H9 (cell line): Measurements from ENCODE around the gene NEMP1. TPM values are rescaled to one million over a fixed set of nuclear protein-coding genes. Genes with fewer than 3 reads are reported as not detected.
"Not testable (repeated sequence)": the region's sequence is repeated elsewhere in the genome, so short reads cannot be mapped to it uniquely, and the experiment has no call there.

Experiments
- DNase-seq: peaks from one replicate; pipeline ENCODE4 v3.0.0-alpha.2; 2017
- H2AFZ ChIP-seq: one replicate; pipeline ENCODE4 v1.6.1; 2013; ENCODE audit warnings: mild to moderate bottlenecking, low read length, control low read depth, moderate library complexity
- H2AK5ac ChIP-seq: 2 replicates; pipeline ENCODE4 v1.6.1; 2013; ENCODE audit warnings: low read length, control low read depth, mixed read lengths; ENCODE audit not compliant: insufficient read length
- H2BK120ac ChIP-seq: one replicate; pipeline ENCODE4 v1.6.1; 2013; ENCODE audit warnings: low read depth, mild to moderate bottlenecking, low read length, control low read depth, inconsistent platforms; ENCODE audit not compliant: poor library complexity, severe bottlenecking
- H2BK12ac ChIP-seq: 2 replicates; pipeline ENCODE4 v1.6.1; 2013; ENCODE audit warnings: low read length, control low read depth, mixed read lengths, low read depth; ENCODE audit not compliant: insufficient read length
- H2BK15ac ChIP-seq: 2 replicates; pipeline ENCODE4 v1.6.1; 2013; ENCODE audit warnings: low read depth, low read length, control low read depth
- H2BK20ac ChIP-seq: one replicate; pipeline ENCODE4 v1.6.1; 2013; ENCODE audit warnings: low read depth, mild to moderate bottlenecking, low read length, control low read depth, inconsistent platforms; ENCODE audit not compliant: poor library complexity, severe bottlenecking
- H2BK5ac ChIP-seq: 2 replicates; pipeline ENCODE4 v1.6.1; 2013; ENCODE audit warnings: low read length, control low read depth, mixed read lengths; ENCODE audit not compliant: insufficient read length
- H3K14ac ChIP-seq: 2 replicates; pipeline ENCODE4 v1.6.1; 2013; ENCODE audit warnings: low read length, control low read depth; ENCODE audit not compliant: insufficient read depth
- H3K18ac ChIP-seq: 2 replicates; pipeline ENCODE4 v1.6.1; 2013; ENCODE audit warnings: low read depth, mild to moderate bottlenecking, mixed read lengths, low read length, control low read depth; ENCODE audit not compliant: insufficient read length
- H3K23ac ChIP-seq: 2 replicates; pipeline ENCODE4 v1.6.1; 2013; ENCODE audit warnings: low read length, control low read depth, mixed read lengths, low read depth; ENCODE audit not compliant: insufficient read length
- H3K23me2 ChIP-seq: 2 replicates; pipeline ENCODE4 v1.6.1; 2013; ENCODE audit warnings: low read depth, mild to moderate bottlenecking, mixed read lengths, low read length, control low read depth; ENCODE audit not compliant: insufficient read length, poor library complexity, severe bottlenecking
- H3K27ac ChIP-seq: 2 replicates; pipeline ENCODE4 v1.5.1; 2013; ENCODE audit warnings: low read length, control low read depth, mixed read lengths, low read depth; ENCODE audit not compliant: insufficient read length
- H3K27me3 ChIP-seq: 2 replicates; pipeline ENCODE4 v1.6.1; 2013; ENCODE audit warnings: low read length, control low read depth, inconsistent platforms; ENCODE audit not compliant: insufficient read depth
- H3K4ac ChIP-seq: 2 replicates; pipeline ENCODE4 v1.6.1; 2013; ENCODE audit warnings: low read depth, mild to moderate bottlenecking, control low read depth, inconsistent platforms, low read length, moderate library complexity
- H3K4me1 ChIP-seq: 2 replicates; pipeline ENCODE4 v1.6.1; 2013; ENCODE audit warnings: low read length, control low read depth, inconsistent platforms; ENCODE audit not compliant: insufficient read depth
- H3K4me2 ChIP-seq: 2 replicates; pipeline ENCODE4 v1.6.1; 2013; ENCODE audit warnings: low read length, control low read depth, mixed read lengths; ENCODE audit not compliant: insufficient read length, insufficient read depth
- H3K56ac ChIP-seq: 2 replicates; pipeline ENCODE4 v1.6.1; 2013; ENCODE audit warnings: low read depth, mild to moderate bottlenecking, mixed read lengths, low read length, control low read depth; ENCODE audit not compliant: insufficient read length
- H3K79me1 ChIP-seq: 2 replicates; pipeline ENCODE4 v1.6.1; 2013; ENCODE audit warnings: low read depth, mild to moderate bottlenecking, moderate library complexity, low read length, control low read depth, inconsistent platforms; ENCODE audit not compliant: insufficient read depth, poor library complexity, severe bottlenecking
- H3K79me2 ChIP-seq: 2 replicates; pipeline ENCODE4 v1.6.1; 2013; ENCODE audit warnings: low read length, control low read depth, inconsistent platforms; ENCODE audit not compliant: insufficient read depth
- H3K9ac ChIP-seq: 2 replicates; pipeline ENCODE4 v1.6.1; 2013; ENCODE audit warnings: low read length, control low read depth, mixed read lengths; ENCODE audit not compliant: insufficient read length; ENCODE audit errors: extremely low read depth
- H3K9me3 ChIP-seq: one replicate; pipeline ENCODE4 v1.6.1; 2013; ENCODE audit warnings: low read depth, low read length, inconsistent platforms; ENCODE audit not compliant: control insufficient read depth
- H3T11ph ChIP-seq: one replicate; pipeline ENCODE4 v1.6.1; 2013; ENCODE audit warnings: mild to moderate bottlenecking, low read length, control low read depth, inconsistent platforms
- H4K20me1 ChIP-seq: one replicate; pipeline ENCODE4 v1.6.1; 2013; ENCODE audit not compliant: control insufficient read depth, insufficient read length, insufficient read depth
- H4K5ac ChIP-seq: 2 replicates; pipeline ENCODE4 v1.6.1; 2013; ENCODE audit warnings: low read depth, mild to moderate bottlenecking, mixed read lengths, low read length, control low read depth; ENCODE audit not compliant: insufficient read length
- H4K8ac ChIP-seq: replicated peaks from 2 replicates; pipeline ENCODE4 v1.6.1; 2013; ENCODE audit warnings: low read length, control low read depth, mixed read lengths, low read depth; ENCODE audit not compliant: insufficient read length
- H4K91ac ChIP-seq: 2 replicates; pipeline ENCODE4 v1.6.1; 2013; ENCODE audit warnings: low read depth, mild to moderate bottlenecking, moderate library complexity, mixed read lengths, low read length, control low read depth; ENCODE audit not compliant: insufficient read length
- H3K27ac Mint-ChIP-seq, 3 experiments: 2 replicates in 2 of 3; 3 replicates in 1 of 3; pipeline ENCODE4 v1.8.0; 2020 to 2021; ENCODE audit warnings: mixed read lengths in 3 of 3, mild to moderate bottlenecking in 1 of 3, moderate library complexity in 1 of 3
- H3K27me3 Mint-ChIP-seq: 2 replicates; pipeline ENCODE4 v1.8.0; 2021; ENCODE audit warnings: low read depth, mild to moderate bottlenecking, moderate library complexity, mixed read lengths
- H3K36me3 Mint-ChIP-seq, 3 experiments: 2 replicates in 2 of 3; 3 replicates in 1 of 3; pipeline ENCODE4 v1.8.0; 2020 to 2021; ENCODE audit warnings: low read depth in 3 of 3, mixed read lengths in 3 of 3; ENCODE audit not compliant: insufficient read depth in 1 of 3
- H3K4me1 Mint-ChIP-seq, 2 experiments: 2 replicates each; pipeline ENCODE4 v1.8.0; 2020; ENCODE audit warnings: mixed read lengths in 2 of 2
- H3K4me3 Mint-ChIP-seq, 2 experiments: 2 replicates in 1 of 2; 3 replicates in 1 of 2; pipeline ENCODE4 v1.8.0; 2020 to 2021; ENCODE audit warnings: mild to moderate bottlenecking in 2 of 2, mixed read lengths in 2 of 2, moderate library complexity in 1 of 2
- H3K9me3 Mint-ChIP-seq, 2 experiments: 2 replicates in 1 of 2; 3 replicates in 1 of 2; pipeline ENCODE4 v1.8.0; 2020; ENCODE audit warnings: mild to moderate bottlenecking in 2 of 2, mixed read lengths in 2 of 2, moderate library complexity in 1 of 2
- CTCF ChIP-seq: fragments of 200-600 bp; sonication (generic); conservative IDR thresholded peaks from 3 replicates; pipeline ENCODE4 v1.8.0; 2021; ENCODE audit warnings: antibody characterized with exemption, mild to moderate bottlenecking
- WGBS: extraction: QIAGEN DNeasy Blood & Tissue Kit; methylation state at CpG from one replicate; pipeline ENCODE4 v1.1.7; 2013; ENCODE audit warnings: missing lambda C conversion rate, low lambda C conversion rate, mixed read lengths; ENCODE audit not compliant: insufficient read length; ENCODE audit errors: extremely low coverage; 5-methylcytosine and 5-hydroxymethylcytosine counted together
- total RNA-seq: library from RNA; stranded (reverse); gene quantifications from 2 replicates; pipeline ENCODE4 v1.2.1, GENCODE V29; 2021

Gene NEMP1
- total RNA-seq, 1 experiment from 2014 or later: 50.1 TPM

DNA sequence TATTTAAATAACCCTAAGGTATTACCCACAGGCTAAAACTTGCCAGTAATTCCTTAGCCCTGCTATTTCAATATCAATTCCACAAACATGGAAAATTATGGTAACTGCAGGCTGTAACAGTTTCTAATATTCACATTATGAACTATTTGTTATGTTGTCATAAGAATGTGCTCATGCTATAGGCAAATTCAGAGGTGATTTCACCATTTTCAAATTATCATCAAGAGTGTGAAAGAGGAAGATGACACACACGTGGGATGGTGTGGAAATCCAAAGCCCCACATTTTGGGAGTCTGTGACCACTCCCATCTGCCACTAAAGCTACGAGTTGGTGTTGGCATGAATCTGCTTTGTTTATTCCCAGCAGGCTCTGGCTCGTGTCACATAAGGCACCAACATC lies 22.8 kb downstream of the NEMP1 start:
- H4K8ac ChIP-seq: no peak overlapping the region
- no peak overlapping the region for H2BK120ac ChIP-seq
- no peak overlapping the region for H2BK12ac ChIP-seq
- H3K4me2 ChIP-seq: no peak overlapping the region
- H3K27ac ChIP-seq: no peak overlapping the region
- no peak overlapping the region for H2BK15ac ChIP-seq
- no peaks in the 10 kb centered on the region for H3K23me2 ChIP-seq
- H3K4me1 Mint-ChIP-seq: no peaks in the 10 kb centered on the region
- no peak overlapping the region for H3T11ph ChIP-seq
- H3K4ac ChIP-seq: no peak overlapping the region
- no peaks in the 10 kb centered on the region for H4K20me1 ChIP-seq
- H3K4me3 Mint-ChIP-seq: no peak overlapping the region
- H2BK20ac ChIP-seq: no peak overlapping the region
- no peaks in the 10 kb centered on the region for H3K27me3 Mint-ChIP-seq
- H2AFZ ChIP-seq: no peak overlapping the region
- no peak overlapping the region for H2AK5ac ChIP-seq
- H3K4me1 ChIP-seq: no peaks in the 10 kb centered on the region
- H3K9me3 ChIP-seq: no peaks in the 10 kb centered on the region
- H3K23ac ChIP-seq: no peak overlapping the region
- TF ChIP-seq CTCF: no peak
- no peak overlapping the region for H3K56ac ChIP-seq
- H3K27ac Mint-ChIP-seq: no peak overlapping the region
- no peak for DNase-seq
- H3K36me3 Mint-ChIP-seq: peaks cover 32 to 61% (median 56%) of the 10 kb centered on the region in 3 experiments; a peak in 6 of 7 replicates
- H3K27me3 ChIP-seq: no peaks in the 10 kb centered on the region
- no peak overlapping the region for H3K18ac ChIP-seq
- no peaks in the 10 kb centered on the region for H3K9me3 Mint-ChIP-seq
- no peak overlapping the region for H4K91ac ChIP-seq
- H2BK5ac ChIP-seq: no peak overlapping the region
- H3K14ac ChIP-seq: no peak overlapping the region
- H4K5ac ChIP-seq: no peak overlapping the region
- H3K9ac ChIP-seq: no peak overlapping the region
- H3K79me1 ChIP-seq: no peaks in the 10 kb centered on the region
- H3K79me2 ChIP-seq: no peaks in the 10 kb centered on the region
- no CpG with 5 or more reads among the region's 3 CpGs for WGBS

- not testable (repeated sequence) for H3K18ac ChIP-seq
These were observed 24.7 kb downstream of the NEMP1 start for GRCh38 chr12:57053901-57054300.

More at GRCh38 chr12:57053901-57054300, 24.7 kb downstream of the NEMP1 start:
- H4K20me1 ChIP-seq, H2BK5ac ChIP-seq, H3K9ac ChIP-seq, H3T11ph ChIP-seq, H2AK5ac ChIP-seq, H3K9me3 ChIP-seq, H4K8ac ChIP-seq, H3K4me2 ChIP-seq, H4K91ac ChIP-seq, H3K56ac ChIP-seq, H3K23ac ChIP-seq, H3K4me1 ChIP-seq, H3K9me3 Mint-ChIP-seq, H3K4ac ChIP-seq, H2BK12ac ChIP-seq, H2AFZ ChIP-seq, H2BK20ac ChIP-seq, H3K23me2 ChIP-seq, H3K27me3 Mint-ChIP-seq, H3K79me1 ChIP-seq, H2BK15ac ChIP-seq, H3K4me3 Mint-ChIP-seq, H3K14ac ChIP-seq, DNase-seq, H3K27me3 ChIP-seq, H3K79me2 ChIP-seq, H2BK120ac ChIP-seq, H4K5ac ChIP-seq, H3K4me1 Mint-ChIP-seq, H3K27ac ChIP-seq: not testable (repeated sequence)
- Mint-ChIP-seq H3K36me3 (peaks cover 19 to 43% (median 36%) of the 10 kb centered on the region in 3 experiments; a peak in 6 of 7 replicates), H3K27ac (peak overlapping the region in 1 of 3 experiments; percentile 39; a peak in 1 of 7 replicates)
- no CpG with 5 or more reads among the region's 4 CpGs for WGBS
